HEK293 (cell line): ENCODE results near the gene LSP1.

Source experiments
- CTCF ChIA-PET: fragments of 350-600 bp; formaldehyde crosslinking; extraction: SDS; loops from one replicate; lab custom pipeline; 2021; ENCODE audit warnings: antibody characterized with exemption; lab: Yijun Ruan, JAX
- POLR2A ChIA-PET: fragments of 300-600 bp; formaldehyde crosslinking; extraction: SDS; loops from one replicate; lab custom pipeline; 2020; ENCODE audit warnings: antibody characterized with exemption, inconsistent platforms; lab: Yijun Ruan, JAX
- H3K27ac ChIP-seq: fragments of 200-500 bp; sonication (Bioruptor generic); 2 replicates; pipeline ENCODE4 v1.5.1; 2014; ENCODE audit warnings: low read depth, low read length, control low read depth, inconsistent platforms; ENCODE audit errors: extremely low read depth
- H3K36me3 ChIP-seq, 2 experiments: fragments of 200-500 bp in 1 of 2; sonication (Bioruptor generic) in 1 of 2; 1 replicate in 1 of 2; 2 replicates in 1 of 2; pipeline ENCODE4 v1.5.1; 2014 to 2017; ENCODE audit warnings: inconsistent platforms in 2 of 2, low read length in 2 of 2; ENCODE audit not compliant: control insufficient read depth in 2 of 2, insufficient read depth in 1 of 2
- H3K4me1 ChIP-seq: fragments of 200-500 bp; sonication (Bioruptor generic); 2 replicates; pipeline ENCODE4 v1.5.1; 2014; ENCODE audit warnings: mild to moderate bottlenecking, low read length, inconsistent platforms; ENCODE audit not compliant: control insufficient read depth, insufficient read depth
- H3K4me3 ChIP-seq: 2 replicates; pipeline ENCODE4 v1.5.1; 2011; ENCODE audit warnings: low read depth, mild to moderate bottlenecking, control low read depth, low read length, moderate library complexity
- H3K9me3 ChIP-seq: fragments of 200-500 bp; sonication (Bioruptor generic); 2 replicates; pipeline ENCODE4 v1.5.1; 2014; ENCODE audit warnings: low read depth, low read length, inconsistent platforms; ENCODE audit not compliant: control insufficient read depth, insufficient read depth
- GFI1B ChIP-seq: fragments of 450-650 bp; formaldehyde crosslinking; IDR thresholded peaks from 2 replicates; pipeline ENCODE4 v1.5.1; 2016; ENCODE audit warnings: missing biosample characterization, missing genetic modification characterization
- HOXD13 ChIP-seq: sonication (generic); formaldehyde crosslinking; IDR thresholded peaks from 2 replicates; pipeline ENCODE4 v1.8.0; 2022; ENCODE audit warnings: missing genetic modification reagents, borderline replicate concordance
- KLF7 ChIP-seq: fragments of 450-650 bp; formaldehyde crosslinking; IDR thresholded peaks from 2 replicates; pipeline ENCODE4 v1.5.1; 2016; ENCODE audit warnings: missing biosample characterization, missing genetic modification characterization, borderline replicate concordance
- MYNN ChIP-seq: fragments of 450-650 bp; formaldehyde crosslinking; IDR thresholded peaks from 2 replicates; pipeline ENCODE4 v1.5.1; 2016; ENCODE audit warnings: missing biosample characterization, missing genetic modification characterization, borderline replicate concordance
- SCRT1 ChIP-seq: fragments of 450-650 bp; formaldehyde crosslinking; IDR thresholded peaks from 2 replicates; pipeline ENCODE4 v1.5.1; 2016; ENCODE audit warnings: missing biosample characterization, missing genetic modification characterization, borderline replicate concordance
- SCRT2 ChIP-seq: fragments of 450-650 bp; formaldehyde crosslinking; IDR thresholded peaks from 2 replicates; pipeline ENCODE4 v1.5.1; 2016; ENCODE audit warnings: missing biosample characterization, missing genetic modification characterization
- ZBTB7A ChIP-seq: fragments of 450-650 bp; formaldehyde crosslinking; IDR thresholded peaks from 2 replicates; pipeline ENCODE4 v1.5.1; 2016; ENCODE audit warnings: low read depth, missing biosample characterization, missing genetic modification characterization
- ZFP37 ChIP-seq: fragments of 450-650 bp; formaldehyde crosslinking; IDR thresholded peaks from 2 replicates; pipeline ENCODE4 v1.5.1; 2016; ENCODE audit warnings: missing biosample characterization, missing genetic modification characterization
- ZNF121 ChIP-seq: fragments of 450-650 bp; formaldehyde crosslinking; IDR thresholded peaks from 2 replicates; pipeline ENCODE4 v1.5.1; 2016; ENCODE audit warnings: missing biosample characterization, missing genetic modification characterization
- ZNF221 ChIP-seq: fragments of 450-650 bp; formaldehyde crosslinking; IDR thresholded peaks from 2 replicates; pipeline ENCODE4 v1.5.1; 2017; ENCODE audit warnings: missing biosample characterization, missing genetic modification characterization, borderline replicate concordance
- ZNF239 ChIP-seq: fragments of 450-650 bp; formaldehyde crosslinking; IDR thresholded peaks from 2 replicates; pipeline ENCODE4 v1.5.1; 2016; ENCODE audit warnings: missing biosample characterization, missing genetic modification characterization
- ZNF248 ChIP-seq: fragments of 450-650 bp; formaldehyde crosslinking; IDR thresholded peaks from 2 replicates; pipeline ENCODE4 v1.5.1; 2017; ENCODE audit warnings: missing biosample characterization, missing genetic modification characterization
- ZNF280C ChIP-seq: fragments of 450-650 bp; formaldehyde crosslinking; IDR thresholded peaks from 2 replicates; pipeline ENCODE4 v1.5.1; 2016; ENCODE audit warnings: missing biosample characterization, missing genetic modification characterization
- ZNF404 ChIP-seq: fragments of 450-650 bp; formaldehyde crosslinking; IDR thresholded peaks from 2 replicates; pipeline ENCODE4 v1.5.1; 2017; ENCODE audit warnings: missing biosample characterization, missing genetic modification characterization
- ZNF658 ChIP-seq: fragments of 450-650 bp; formaldehyde crosslinking; IDR thresholded peaks from 2 replicates; pipeline ENCODE4; 2016; ENCODE audit warnings: missing biosample characterization, missing genetic modification characterization
- ZNF704 ChIP-seq: fragments of 450-650 bp; formaldehyde crosslinking; IDR thresholded peaks from 2 replicates; pipeline ENCODE4 v1.5.1; 2016; ENCODE audit warnings: missing biosample characterization, missing genetic modification characterization
- TF ChIP-seq, protein P1 (sequence below): fragments of 450-650 bp; formaldehyde crosslinking; IDR thresholded peaks from 2 replicates; pipeline ENCODE4 v1.5.0; 2017; ENCODE audit warnings: missing biosample characterization, missing genetic modification characterization, borderline replicate concordance
- TF ChIP-seq, protein P2 (sequence below): fragments of 450-650 bp; formaldehyde crosslinking; IDR thresholded peaks from 2 replicates; pipeline ENCODE4 v1.5.1; 2017; ENCODE audit warnings: missing biosample characterization, missing genetic modification characterization
- TF ChIP-seq, protein P3 (sequence below): fragments of 450-650 bp; formaldehyde crosslinking; IDR thresholded peaks from 2 replicates; pipeline ENCODE4 v1.5.1; 2016; ENCODE audit warnings: missing biosample characterization, missing genetic modification characterization

LSP1 gene

GRCh38 chr11:1858154-1858553 is 5.3 kb downstream of the LSP1 start:
- CTCF ChIA-PET = interaction anchor here (0.7 kb wide), 1 partner anchor 165 kb away, joined by 5 read pairs; no protein-coding TSS in a partner anchor
- Histone ChIP-seq H3K4me1 (no peaks in the 10 kb centered on the region), H3K36me3 (no peaks in the 10 kb centered on the region), H3K4me3 (no peak overlapping the region), H3K9me3 (no peaks in the 10 kb centered on the region), H3K27ac (no peak overlapping the region)
- POLR2A ChIA-PET = no interaction called here
- TF ChIP-seq, protein P1, sequence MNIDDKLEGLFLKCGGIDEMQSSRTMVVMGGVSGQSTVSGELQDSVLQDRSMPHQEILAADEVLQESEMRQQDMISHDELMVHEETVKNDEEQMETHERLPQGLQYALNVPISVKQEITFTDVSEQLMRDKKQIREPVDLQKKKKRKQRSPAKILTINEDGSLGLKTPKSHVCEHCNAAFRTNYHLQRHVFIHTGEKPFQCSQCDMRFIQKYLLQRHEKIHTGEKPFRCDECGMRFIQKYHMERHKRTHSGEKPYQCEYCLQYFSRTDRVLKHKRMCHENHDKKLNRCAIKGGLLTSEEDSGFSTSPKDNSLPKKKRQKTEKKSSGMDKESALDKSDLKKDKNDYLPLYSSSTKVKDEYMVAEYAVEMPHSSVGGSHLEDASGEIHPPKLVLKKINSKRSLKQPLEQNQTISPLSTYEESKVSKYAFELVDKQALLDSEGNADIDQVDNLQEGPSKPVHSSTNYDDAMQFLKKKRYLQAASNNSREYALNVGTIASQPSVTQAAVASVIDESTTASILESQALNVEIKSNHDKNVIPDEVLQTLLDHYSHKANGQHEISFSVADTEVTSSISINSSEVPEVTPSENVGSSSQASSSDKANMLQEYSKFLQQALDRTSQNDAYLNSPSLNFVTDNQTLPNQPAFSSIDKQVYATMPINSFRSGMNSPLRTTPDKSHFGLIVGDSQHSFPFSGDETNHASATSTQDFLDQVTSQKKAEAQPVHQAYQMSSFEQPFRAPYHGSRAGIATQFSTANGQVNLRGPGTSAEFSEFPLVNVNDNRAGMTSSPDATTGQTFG (tag by site-specific recombination) = no peak
- TF ChIP-seq SCRT1 (tag by site-specific recombination) (no peak), MYNN (tag by site-specific recombination) (no peak), ZNF239 (tag by site-specific recombination) (no peak), ZNF221 (tag by site-specific recombination) (no peak), ZFP37 (tag by site-specific recombination) (no peak), HOXD13 (CRISPR knock-in tag) (no peak), ZNF404 (tag by site-specific recombination) (no peak), ZNF658 (no peak), ZNF704 (tag by site-specific recombination) (no peak), GFI1B (tag by site-specific recombination) (no peak), ZNF248 (tag by site-specific recombination) (no peak), ZNF121 (tag by site-specific recombination) (no peak)
- TF ChIP-seq, protein P2, sequence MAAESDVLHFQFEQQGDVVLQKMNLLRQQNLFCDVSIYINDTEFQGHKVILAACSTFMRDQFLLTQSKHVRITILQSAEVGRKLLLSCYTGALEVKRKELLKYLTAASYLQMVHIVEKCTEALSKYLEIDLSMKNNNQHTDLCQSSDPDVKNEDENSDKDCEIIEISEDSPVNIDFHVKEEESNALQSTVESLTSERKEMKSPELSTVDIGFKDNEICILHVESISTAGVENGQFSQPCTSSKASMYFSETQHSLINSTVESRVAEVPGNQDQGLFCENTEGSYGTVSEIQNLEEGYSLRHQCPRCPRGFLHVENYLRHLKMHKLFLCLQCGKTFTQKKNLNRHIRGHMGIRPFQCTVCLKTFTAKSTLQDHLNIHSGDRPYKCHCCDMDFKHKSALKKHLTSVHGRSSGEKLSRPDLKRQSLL (tag by site-specific recombination) = no peak
- TF ChIP-seq, protein P3, sequence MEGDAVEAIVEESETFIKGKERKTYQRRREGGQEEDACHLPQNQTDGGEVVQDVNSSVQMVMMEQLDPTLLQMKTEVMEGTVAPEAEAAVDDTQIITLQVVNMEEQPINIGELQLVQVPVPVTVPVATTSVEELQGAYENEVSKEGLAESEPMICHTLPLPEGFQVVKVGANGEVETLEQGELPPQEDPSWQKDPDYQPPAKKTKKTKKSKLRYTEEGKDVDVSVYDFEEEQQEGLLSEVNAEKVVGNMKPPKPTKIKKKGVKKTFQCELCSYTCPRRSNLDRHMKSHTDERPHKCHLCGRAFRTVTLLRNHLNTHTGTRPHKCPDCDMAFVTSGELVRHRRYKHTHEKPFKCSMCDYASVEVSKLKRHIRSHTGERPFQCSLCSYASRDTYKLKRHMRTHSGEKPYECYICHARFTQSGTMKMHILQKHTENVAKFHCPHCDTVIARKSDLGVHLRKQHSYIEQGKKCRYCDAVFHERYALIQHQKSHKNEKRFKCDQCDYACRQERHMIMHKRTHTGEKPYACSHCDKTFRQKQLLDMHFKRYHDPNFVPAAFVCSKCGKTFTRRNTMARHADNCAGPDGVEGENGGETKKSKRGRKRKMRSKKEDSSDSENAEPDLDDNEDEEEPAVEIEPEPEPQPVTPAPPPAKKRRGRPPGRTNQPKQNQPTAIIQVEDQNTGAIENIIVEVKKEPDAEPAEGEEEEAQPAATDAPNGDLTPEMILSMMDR (tag by site-specific recombination) = no peak

GRCh38 chr11:1858576-1858975 is 5.7 kb downstream of the LSP1 start:
- Histone ChIP-seq H3K4me1 (no peaks in the 10 kb centered on the region), H3K4me3 (no peak overlapping the region), H3K27ac (no peak overlapping the region), H3K36me3 (no peaks in the 10 kb centered on the region), H3K9me3 (no peaks in the 10 kb centered on the region)
- POLR2A ChIA-PET = no interaction called here
- no peak for TF ChIP-seq KLF7 (tag by site-specific recombination)
- no peak for TF ChIP-seq SCRT2 (tag by site-specific recombination)
- TF ChIP-seq ZNF239 (tag by site-specific recombination) = no peak
- no peak for TF ChIP-seq ZNF280C
- TF ChIP-seq ZBTB7A (tag by site-specific recombination) = no peak
- CTCF ChIA-PET = interaction anchor here (0.8 kb wide), 1 partner anchor 293 kb away, joined by 3 read pairs; no protein-coding TSS in a partner anchor
